ENCODE measurements around the gene WDFY2. TPM values are rescaled to one million over a fixed set of nuclear protein-coding genes. Genes with fewer than 3 reads are reported as not detected.

WDFY2 gene
- total and polyA plus RNA-seq, 4 donors: 3.4 to 10.5 (median 5.8) TPM

DNA sequence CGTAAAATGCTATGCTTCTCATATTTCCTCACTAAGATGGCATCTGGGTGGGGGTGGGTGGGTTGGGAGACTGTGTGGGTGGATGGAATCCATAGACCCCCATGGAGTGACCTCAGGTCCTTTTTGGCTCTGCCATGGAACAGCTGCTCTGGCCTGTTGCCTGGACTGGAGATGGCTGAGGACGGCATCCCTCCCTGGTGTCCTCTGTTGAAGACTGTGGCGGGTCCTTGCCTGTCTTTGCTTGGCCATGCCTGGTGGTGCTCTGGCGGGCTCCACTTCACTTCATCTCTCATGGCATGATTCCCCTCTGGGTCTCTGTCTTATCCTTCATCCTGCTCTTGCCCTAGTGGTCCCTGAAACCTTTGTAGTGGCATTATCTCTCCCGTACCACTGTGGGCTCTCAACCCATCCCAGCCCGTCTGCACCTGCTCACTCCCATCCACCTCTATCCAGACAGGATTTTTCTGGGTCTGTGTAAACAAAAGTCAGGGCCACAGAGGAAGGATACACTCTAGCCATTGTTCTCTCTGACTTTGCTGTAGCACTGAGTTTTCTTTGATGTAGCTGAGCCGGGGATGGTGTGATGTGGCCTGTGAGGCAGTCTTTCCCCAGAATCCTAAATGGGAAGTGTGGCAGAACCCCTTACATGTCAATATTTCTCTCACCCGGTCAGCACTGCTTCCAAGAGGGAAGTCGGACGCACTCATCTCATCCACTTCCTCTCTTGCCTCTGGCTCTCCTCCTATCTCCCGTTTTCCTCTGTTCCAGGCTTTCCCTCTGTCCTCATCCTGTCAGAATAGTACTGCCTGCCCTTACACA lies 36.1 kb downstream of the WDFY2 start:
- DNase-seq (ENCODE audit: low spot score): no peak
- H3K4me3 ChIP-seq (ENCODE audit: low read depth in 1 of 3, low read length in 3 of 3): no peak overlapping the region
- H3K9ac ChIP-seq (ENCODE audit: low read depth in 1 of 2, low read length in 2 of 2): no peak overlapping the region
- H3K27me3 ChIP-seq (ENCODE audit: control insufficient read depth in 4 of 4, insufficient read depth in 4 of 4, low read length in 3 of 4): no peaks in the 10 kb centered on the region
- peaks cover 0 to 6% (median 1%) of the 10 kb centered on the region in 4 donors for H3K4me1 ChIP-seq (ENCODE audit: control insufficient read depth in 4 of 4, insufficient read depth in 4 of 4, low read length in 3 of 4)
- TF ChIP-seq, protein P1, sequence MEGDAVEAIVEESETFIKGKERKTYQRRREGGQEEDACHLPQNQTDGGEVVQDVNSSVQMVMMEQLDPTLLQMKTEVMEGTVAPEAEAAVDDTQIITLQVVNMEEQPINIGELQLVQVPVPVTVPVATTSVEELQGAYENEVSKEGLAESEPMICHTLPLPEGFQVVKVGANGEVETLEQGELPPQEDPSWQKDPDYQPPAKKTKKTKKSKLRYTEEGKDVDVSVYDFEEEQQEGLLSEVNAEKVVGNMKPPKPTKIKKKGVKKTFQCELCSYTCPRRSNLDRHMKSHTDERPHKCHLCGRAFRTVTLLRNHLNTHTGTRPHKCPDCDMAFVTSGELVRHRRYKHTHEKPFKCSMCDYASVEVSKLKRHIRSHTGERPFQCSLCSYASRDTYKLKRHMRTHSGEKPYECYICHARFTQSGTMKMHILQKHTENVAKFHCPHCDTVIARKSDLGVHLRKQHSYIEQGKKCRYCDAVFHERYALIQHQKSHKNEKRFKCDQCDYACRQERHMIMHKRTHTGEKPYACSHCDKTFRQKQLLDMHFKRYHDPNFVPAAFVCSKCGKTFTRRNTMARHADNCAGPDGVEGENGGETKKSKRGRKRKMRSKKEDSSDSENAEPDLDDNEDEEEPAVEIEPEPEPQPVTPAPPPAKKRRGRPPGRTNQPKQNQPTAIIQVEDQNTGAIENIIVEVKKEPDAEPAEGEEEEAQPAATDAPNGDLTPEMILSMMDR (IDR thresholded peaks at IDR 0.05; ENCODE audit: low read depth, low read length, missing input control): no peak
- TF ChIP-seq, protein P2, sequence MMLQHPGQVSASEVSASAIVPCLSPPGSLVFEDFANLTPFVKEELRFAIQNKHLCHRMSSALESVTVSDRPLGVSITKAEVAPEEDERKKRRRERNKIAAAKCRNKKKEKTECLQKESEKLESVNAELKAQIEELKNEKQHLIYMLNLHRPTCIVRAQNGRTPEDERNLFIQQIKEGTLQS (IDR thresholded peaks at IDR 0.05): no peak
- TF ChIP-seq SP1 (IDR thresholded peaks at IDR 0.05): no peak
- TF ChIP-seq, protein P3, sequence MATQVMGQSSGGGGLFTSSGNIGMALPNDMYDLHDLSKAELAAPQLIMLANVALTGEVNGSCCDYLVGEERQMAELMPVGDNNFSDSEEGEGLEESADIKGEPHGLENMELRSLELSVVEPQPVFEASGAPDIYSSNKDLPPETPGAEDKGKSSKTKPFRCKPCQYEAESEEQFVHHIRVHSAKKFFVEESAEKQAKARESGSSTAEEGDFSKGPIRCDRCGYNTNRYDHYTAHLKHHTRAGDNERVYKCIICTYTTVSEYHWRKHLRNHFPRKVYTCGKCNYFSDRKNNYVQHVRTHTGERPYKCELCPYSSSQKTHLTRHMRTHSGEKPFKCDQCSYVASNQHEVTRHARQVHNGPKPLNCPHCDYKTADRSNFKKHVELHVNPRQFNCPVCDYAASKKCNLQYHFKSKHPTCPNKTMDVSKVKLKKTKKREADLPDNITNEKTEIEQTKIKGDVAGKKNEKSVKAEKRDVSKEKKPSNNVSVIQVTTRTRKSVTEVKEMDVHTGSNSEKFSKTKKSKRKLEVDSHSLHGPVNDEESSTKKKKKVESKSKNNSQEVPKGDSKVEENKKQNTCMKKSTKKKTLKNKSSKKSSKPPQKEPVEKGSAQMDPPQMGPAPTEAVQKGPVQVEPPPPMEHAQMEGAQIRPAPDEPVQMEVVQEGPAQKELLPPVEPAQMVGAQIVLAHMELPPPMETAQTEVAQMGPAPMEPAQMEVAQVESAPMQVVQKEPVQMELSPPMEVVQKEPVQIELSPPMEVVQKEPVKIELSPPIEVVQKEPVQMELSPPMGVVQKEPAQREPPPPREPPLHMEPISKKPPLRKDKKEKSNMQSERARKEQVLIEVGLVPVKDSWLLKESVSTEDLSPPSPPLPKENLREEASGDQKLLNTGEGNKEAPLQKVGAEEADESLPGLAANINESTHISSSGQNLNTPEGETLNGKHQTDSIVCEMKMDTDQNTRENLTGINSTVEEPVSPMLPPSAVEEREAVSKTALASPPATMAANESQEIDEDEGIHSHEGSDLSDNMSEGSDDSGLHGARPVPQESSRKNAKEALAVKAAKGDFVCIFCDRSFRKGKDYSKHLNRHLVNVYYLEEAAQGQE (IDR thresholded peaks at IDR 0.05): no peak
- no peak for TF ChIP-seq HNF4A (conservative IDR thresholded peaks at IDR 0.05)
- TF ChIP-seq FOXA2 (IDR thresholded peaks at IDR 0.05): no peak
- no peak for TF ChIP-seq HNF4G (IDR thresholded peaks at IDR 0.05)
- no peak for TF ChIP-seq RAD21 (IDR thresholded peaks at IDR 0.05)
- TF ChIP-seq GABPA (IDR thresholded peaks at IDR 0.05 in 1 of 2, conservative IDR thresholded peaks at IDR 0.05 in 1 of 2): no peak
- TF ChIP-seq TAF1 (conservative IDR thresholded peaks at IDR 0.05): no peak
- TF ChIP-seq YY1 (IDR thresholded peaks at IDR 0.05): no peak
- TF ChIP-seq, protein P4, sequence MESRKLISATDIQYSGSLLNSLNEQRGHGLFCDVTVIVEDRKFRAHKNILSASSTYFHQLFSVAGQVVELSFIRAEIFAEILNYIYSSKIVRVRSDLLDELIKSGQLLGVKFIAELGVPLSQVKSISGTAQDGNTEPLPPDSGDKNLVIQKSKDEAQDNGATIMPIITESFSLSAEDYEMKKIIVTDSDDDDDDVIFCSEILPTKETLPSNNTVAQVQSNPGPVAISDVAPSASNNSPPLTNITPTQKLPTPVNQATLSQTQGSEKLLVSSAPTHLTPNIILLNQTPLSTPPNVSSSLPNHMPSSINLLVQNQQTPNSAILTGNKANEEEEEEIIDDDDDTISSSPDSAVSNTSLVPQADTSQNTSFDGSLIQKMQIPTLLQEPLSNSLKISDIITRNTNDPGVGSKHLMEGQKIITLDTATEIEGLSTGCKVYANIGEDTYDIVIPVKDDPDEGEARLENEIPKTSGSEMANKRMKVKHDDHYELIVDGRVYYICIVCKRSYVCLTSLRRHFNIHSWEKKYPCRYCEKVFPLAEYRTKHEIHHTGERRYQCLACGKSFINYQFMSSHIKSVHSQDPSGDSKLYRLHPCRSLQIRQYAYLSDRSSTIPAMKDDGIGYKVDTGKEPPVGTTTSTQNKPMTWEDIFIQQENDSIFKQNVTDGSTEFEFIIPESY (IDR thresholded peaks at IDR 0.05): no peak
- TF ChIP-seq, protein P5, sequence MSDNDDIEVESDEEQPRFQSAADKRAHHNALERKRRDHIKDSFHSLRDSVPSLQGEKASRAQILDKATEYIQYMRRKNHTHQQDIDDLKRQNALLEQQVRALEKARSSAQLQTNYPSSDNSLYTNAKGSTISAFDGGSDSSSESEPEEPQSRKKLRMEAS (IDR thresholded peaks at IDR 0.05): no peak
- no peak for TF ChIP-seq EGR1 (IDR thresholded peaks at IDR 0.05; ENCODE audit: low read depth in 2 of 2)
- no peak for TF ChIP-seq FOXA1 (IDR thresholded peaks at IDR 0.05)
- H3K9me3 ChIP-seq (ENCODE audit: control insufficient read depth in 4 of 4, low read length in 3 of 4): no peaks in the 10 kb centered on the region
- no peak overlapping the region for H3K27ac ChIP-seq (ENCODE audit: low read depth in 1 of 2, low read length in 2 of 2)
- 85% methylated on average over 11 of the region's 11 CpGs for WGBS
- peaks cover 0 to 2% (median 0%) of the 10 kb centered on the region in 4 donors for H3K36me3 ChIP-seq (ENCODE audit: control insufficient read depth in 4 of 4, insufficient read depth in 3 of 4, low read depth in 1 of 4, low read length in 3 of 4)
